Caco-2 (cell line): Measurements from ENCODE around the gene MAGEA6. TPM values are rescaled to one million over a fixed set of nuclear protein-coding genes. Genes with fewer than 3 reads are reported as not detected.
"Not testable (repeated sequence)": the region's sequence is repeated elsewhere in the genome, so short reads cannot be mapped to it uniquely, and the experiment has no call there.

Source experiments
- BruUV-seq: library from RNA; stranded (reverse); fragments of 400-500 nt; replicated peaks from 2 replicates; lab custom pipeline; 2021; lab: Mats Ljungman, UMichigan
- CTCF ChIA-PET: fragments of 300-600 bp; sonication (Branson Sonifier 250); formaldehyde crosslinking; loops from one replicate; lab custom pipeline; 2022; ENCODE audit warnings: antibody characterized with exemption; lab: Charles Lee
- POLR2A ChIA-PET: fragments of 300-600 bp; sonication (Branson Sonifier 250); formaldehyde crosslinking; loops from one replicate; lab custom pipeline; 2022; ENCODE audit warnings: antibody characterized with exemption; lab: Charles Lee
- DNase-seq, 2 experiments: peaks; one replicate each; pipeline versions ENCODE4 v3.0.0 to v3.0.0-alpha.2; 2020 to 2022
- H3K27me3 ChIP-seq: replicated peaks from 2 replicates; pipeline ENCODE4 v1.6.0; 2011; ENCODE audit warnings: low read length; ENCODE audit not compliant: control insufficient read depth, insufficient read depth
- H3K36me3 ChIP-seq: 2 replicates; pipeline ENCODE4 v1.5.1; 2011; ENCODE audit warnings: low read length; ENCODE audit not compliant: control insufficient read depth, insufficient read depth
- H3K4me1 ChIP-seq: fragments of 250-450 bp; sonication (Bioruptor Pico); 2 replicates; pipeline ENCODE4 v1.5.1; 2020; ENCODE audit warnings: mild to moderate bottlenecking
- H3K4me3 ChIP-seq: 2 replicates; pipeline ENCODE4 v1.5.1; 2011; ENCODE audit warnings: low read depth, mild to moderate bottlenecking, control low read depth, low read length
- H3K9me3 ChIP-seq: fragments of 250-450 bp; sonication (Bioruptor Pico); 2 replicates; pipeline ENCODE4 v1.5.1; 2020; ENCODE audit warnings: mild to moderate bottlenecking, moderate library complexity
- H3K27ac Mint-ChIP-seq: one replicate; pipeline ENCODE4 v1.8.0; 2022; ENCODE audit warnings: mixed read lengths; ENCODE audit not compliant: unreplicated experiment
- H3K27me3 Mint-ChIP-seq: one replicate; pipeline ENCODE4 v1.8.0; 2022; ENCODE audit warnings: mixed read lengths; ENCODE audit not compliant: insufficient read depth, unreplicated experiment
- H3K36me3 Mint-ChIP-seq: one replicate; pipeline ENCODE4 v1.8.0; 2022; ENCODE audit warnings: mild to moderate bottlenecking, mixed read lengths; ENCODE audit not compliant: insufficient read depth, unreplicated experiment
- H3K4me1 Mint-ChIP-seq: one replicate; pipeline ENCODE4 v1.8.0; 2022; ENCODE audit warnings: low read depth, mixed read lengths; ENCODE audit not compliant: unreplicated experiment
- H3K4me3 Mint-ChIP-seq: one replicate; pipeline ENCODE4 v1.8.0; 2022; ENCODE audit warnings: mild to moderate bottlenecking, moderate library complexity, mixed read lengths; ENCODE audit not compliant: unreplicated experiment
- H3K9me3 Mint-ChIP-seq: one replicate; pipeline ENCODE4 v1.8.0; 2022; ENCODE audit warnings: mixed read lengths; ENCODE audit not compliant: unreplicated experiment
- intact Hi-C: fragments of 100-400 bp; cut with micrococcal nuclease; formaldehyde crosslinking; loops from one replicate; pipeline ENCODE4 v1.10.0; 2022; ENCODE audit not compliant: unreplicated experiment
- total RNA-seq: library from RNA; stranded (reverse); gene quantifications from 2 replicates; pipeline ENCODE4 v1.2.3, GENCODE V29; 2022
- TF ChIP-seq, protein P1 (sequence below), 2 experiments: fragments of 200-600 bp in 1 of 2; IDR thresholded peaks; 1 replicate in 1 of 2; 2 replicates in 1 of 2; pipeline versions ENCODE4 v1.5.1 to v1.8.0; 2011 to 2022; ENCODE audit warnings: antibody characterized with exemption in 1 of 2, control low read depth in 1 of 2, inconsistent platforms in 1 of 2, low read depth in 1 of 2, low read length in 1 of 2, mild to moderate bottlenecking in 1 of 2, moderate library complexity in 1 of 2; ENCODE audit not compliant: insufficient read depth in 1 of 2, severe bottlenecking in 1 of 2, unreplicated experiment in 1 of 2

MAGEA6 gene
- total RNA-seq, 1 experiment from 2014 or later = not detected

DNA sequence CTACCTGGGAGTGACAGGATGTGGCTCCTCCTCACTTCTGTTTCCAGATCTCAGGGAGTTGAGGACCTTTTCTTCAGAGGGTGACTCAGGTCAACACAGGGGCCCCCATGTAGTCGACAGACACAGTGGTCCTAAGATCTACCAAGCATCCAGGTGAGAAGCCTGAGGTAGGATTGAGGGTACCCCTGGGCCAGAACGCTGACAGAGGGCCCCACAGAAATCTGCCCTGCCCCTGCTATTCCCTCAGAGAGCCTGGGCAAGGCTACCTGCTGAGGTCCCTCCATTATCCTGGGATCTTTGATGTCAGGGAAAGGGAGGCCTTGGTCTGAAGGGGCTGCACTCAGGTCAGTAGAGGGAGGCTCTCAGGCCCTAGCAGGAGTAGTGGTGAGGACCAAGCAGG is 34.4 kb downstream of the MAGEA6 start:
- no peaks in the 10 kb centered on the region for H3K4me1 ChIP-seq
- H3K27me3 Mint-ChIP-seq = peaks cover 5% of the 10 kb centered on the region
- intact Hi-C loops = no loop called here
- no peaks in the 10 kb centered on the region for H3K9me3 Mint-ChIP-seq
- no peaks in the 10 kb centered on the region for H3K9me3 ChIP-seq
- no peaks in the 10 kb centered on the region for H3K4me1 Mint-ChIP-seq
- no peak for DNase-seq
- H3K27ac Mint-ChIP-seq = no peak overlapping the region
- no peaks in the 10 kb centered on the region for H3K27me3 ChIP-seq
- no peak overlapping the region for H3K4me3 ChIP-seq
- ChIA-PET CTCF (no interaction called here), POLR2A (no interaction called here)
- no peaks in the 10 kb centered on the region for H3K36me3 ChIP-seq
- H3K4me3 Mint-ChIP-seq = no peak overlapping the region
- TF ChIP-seq, protein P1, sequence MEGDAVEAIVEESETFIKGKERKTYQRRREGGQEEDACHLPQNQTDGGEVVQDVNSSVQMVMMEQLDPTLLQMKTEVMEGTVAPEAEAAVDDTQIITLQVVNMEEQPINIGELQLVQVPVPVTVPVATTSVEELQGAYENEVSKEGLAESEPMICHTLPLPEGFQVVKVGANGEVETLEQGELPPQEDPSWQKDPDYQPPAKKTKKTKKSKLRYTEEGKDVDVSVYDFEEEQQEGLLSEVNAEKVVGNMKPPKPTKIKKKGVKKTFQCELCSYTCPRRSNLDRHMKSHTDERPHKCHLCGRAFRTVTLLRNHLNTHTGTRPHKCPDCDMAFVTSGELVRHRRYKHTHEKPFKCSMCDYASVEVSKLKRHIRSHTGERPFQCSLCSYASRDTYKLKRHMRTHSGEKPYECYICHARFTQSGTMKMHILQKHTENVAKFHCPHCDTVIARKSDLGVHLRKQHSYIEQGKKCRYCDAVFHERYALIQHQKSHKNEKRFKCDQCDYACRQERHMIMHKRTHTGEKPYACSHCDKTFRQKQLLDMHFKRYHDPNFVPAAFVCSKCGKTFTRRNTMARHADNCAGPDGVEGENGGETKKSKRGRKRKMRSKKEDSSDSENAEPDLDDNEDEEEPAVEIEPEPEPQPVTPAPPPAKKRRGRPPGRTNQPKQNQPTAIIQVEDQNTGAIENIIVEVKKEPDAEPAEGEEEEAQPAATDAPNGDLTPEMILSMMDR (IDR thresholded peaks at IDR 0.05; ENCODE audit: insufficient read depth in 1 of 2, low read depth in 1 of 2, low read length in 1 of 2, severe bottlenecking in 1 of 2, unreplicated experiment in 1 of 2) = no peak
- no TSS peak for BruUV-seq
- H3K36me3 Mint-ChIP-seq = no peaks in the 10 kb centered on the region

DNA sequence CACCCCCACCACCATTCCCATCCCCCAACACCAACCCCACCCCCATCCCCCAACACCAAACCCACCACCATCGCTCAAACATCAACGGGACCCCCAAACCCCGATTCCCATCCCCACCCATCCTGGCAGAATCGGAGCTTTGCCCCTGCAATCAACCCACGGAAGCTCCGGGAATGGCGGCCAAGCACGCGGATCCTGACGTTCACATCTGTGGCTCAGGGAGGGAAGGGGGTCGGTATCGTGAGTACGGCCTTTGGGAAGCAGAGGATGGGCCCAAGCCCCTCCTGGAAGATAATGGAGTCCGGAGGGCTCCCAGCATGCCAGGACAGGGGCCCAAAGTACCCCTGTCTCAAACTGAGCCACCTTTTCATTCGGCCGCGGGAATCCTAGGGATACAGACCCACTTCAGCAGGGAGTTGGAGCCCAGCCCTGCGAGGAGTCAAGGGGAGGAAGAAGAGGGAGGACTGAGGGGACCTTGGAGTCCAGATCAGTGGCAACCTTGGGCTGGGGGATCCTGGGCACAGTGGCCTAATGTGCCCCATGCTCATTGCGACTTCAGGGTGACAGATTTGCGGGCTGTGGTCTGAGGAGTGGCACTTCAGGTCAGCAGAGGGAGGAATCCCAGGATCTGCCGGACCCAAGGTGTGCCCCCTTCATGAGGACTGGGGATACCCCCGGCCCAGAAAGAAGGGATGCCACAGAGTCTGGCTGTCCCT is 35.2 kb downstream of the MAGEA6 start:
- BruUV-seq, H3K4me3 Mint-ChIP-seq, H3K4me1 Mint-ChIP-seq, H3K9me3 ChIP-seq, H3K27ac Mint-ChIP-seq, intact Hi-C loops, H3K9me3 Mint-ChIP-seq, POLR2A ChIA-PET, H3K27me3 Mint-ChIP-seq, DNase-seq, H3K36me3 ChIP-seq, CTCF ChIA-PET, H3K36me3 Mint-ChIP-seq, H3K27me3 ChIP-seq, H3K4me3 ChIP-seq, H3K4me1 ChIP-seq: not testable (repeated sequence)

DNA sequence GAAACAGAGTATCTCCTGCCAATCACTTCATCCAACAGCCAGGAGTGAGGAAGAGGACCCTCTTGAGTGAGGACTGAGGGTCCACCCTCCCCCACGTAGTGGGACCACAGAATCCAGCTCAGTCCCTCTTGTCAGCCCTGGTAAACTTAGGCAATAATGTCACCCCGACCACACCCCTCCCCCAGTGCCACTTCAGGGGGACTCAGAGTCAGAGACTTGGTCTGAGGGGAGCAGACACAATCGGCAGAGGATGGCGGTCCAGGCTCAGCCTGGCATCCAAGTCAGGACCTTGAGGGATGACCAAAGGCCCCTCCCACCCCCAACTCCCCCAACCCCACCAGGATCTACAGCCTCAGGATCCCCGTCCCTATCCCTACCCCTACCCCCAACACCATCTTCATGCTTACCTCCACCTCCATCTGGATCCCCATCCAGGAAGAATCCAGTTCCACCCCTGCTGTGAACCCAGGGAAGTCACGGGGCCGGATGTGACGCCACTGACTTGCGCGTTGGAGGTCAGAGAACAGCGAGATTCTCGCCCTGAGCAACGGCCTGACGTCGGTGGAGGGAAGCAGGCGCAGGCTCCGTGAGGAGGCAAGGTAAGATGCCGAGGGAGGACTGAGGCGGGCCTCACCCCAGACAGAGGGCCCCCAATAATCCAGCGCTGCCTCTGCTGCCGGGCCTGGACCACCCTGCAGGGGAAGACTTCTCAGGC is 36.1 kb downstream of the MAGEA6 start, which contains the start of the genes CSAG1 and MAGEA12:
Gene CSAG1 (minus strand): TSS at position 461 of the 715 bp plus-strand sequence. CDS start 1,261 bp downstream, outside the sequence.
Gene MAGEA12 (plus strand): TSS at position 497 of the 715 bp plus-strand sequence. CDS start 2,405 bp downstream, outside the sequence.
- H3K9me3 Mint-ChIP-seq = no peaks in the 10 kb centered on the region
- ChIA-PET CTCF (interaction anchor here (0.5 kb wide), 1 partner anchor 88 kb away, joined by 3 read pairs; no protein-coding TSS in a partner anchor), POLR2A (no interaction called here)
- no TSS peak for BruUV-seq
- H3K27me3 Mint-ChIP-seq = peaks cover 5% of the 10 kb centered on the region
- Histone ChIP-seq H3K27me3 (no peaks in the 10 kb centered on the region), H3K4me1 (no peaks in the 10 kb centered on the region), H3K9me3 (no peaks in the 10 kb centered on the region), H3K4me3 (no peak within 1 kb of the TSS), H3K36me3 (no peaks in the 10 kb centered on the region)
- intact Hi-C loops = no loop called here
- H3K27ac Mint-ChIP-seq = no peak within 1 kb of the TSS
- no peaks in the 10 kb centered on the region for H3K4me1 Mint-ChIP-seq
- DNase-seq = no peak
- TF ChIP-seq, protein P1 (IDR thresholded peaks at IDR 0.05; ENCODE audit: insufficient read depth in 1 of 2, low read depth in 1 of 2, low read length in 1 of 2, severe bottlenecking in 1 of 2, unreplicated experiment in 1 of 2) = no peak
- H3K36me3 Mint-ChIP-seq = no peaks in the 10 kb centered on the region
- H3K4me3 Mint-ChIP-seq = no peak within 1 kb of the TSS
